ENCODE data around the gene SCN4A.

SCN4A gene

GRCh38 chr17:64001763-64002529 is 29.2 kb upstream of the SCN4A start:
- DNase-seq = no peak

- no peak for DNase-seq
These were observed 28.4 kb upstream of the SCN4A start for GRCh38 chr17:64001091-64001579.

GRCh38 chr17:63999680-64000531 is 27.2 kb upstream of the SCN4A start:
- no peak for DNase-seq

- DNase-seq = no peak
These were observed 26.3 kb upstream of the SCN4A start for GRCh38 chr17:63998721-63999679.

- DNase-seq = peak; percentile 90
These were observed 25.5 kb upstream of the SCN4A start, which contains the start of gene PRR29 for GRCh38 chr17:63998050-63998720. PRR29 (plus strand) TSS chr17:63998351; CDS start chr17:63998365, 14 bp downstream.

GRCh38 chr17:63997341-63998048 is 24.8 kb upstream of the SCN4A start:
- DNase-seq = no peak

GRCh38 chr17:63996430-63997182 is 23.9 kb upstream of the SCN4A start:
- DNase-seq = no peak

- DNase-seq = no peak
These were observed 22.9 kb upstream of the SCN4A start for GRCh38 chr17:63995626-63996025.

GRCh38 chr17:63993368-63993985 is 20.8 kb upstream of the SCN4A start:
- DNase-seq = no peak

- no peak for DNase-seq
These were observed 18.9 kb upstream of the SCN4A start for GRCh38 chr17:63991611-63992010.

- no peak for DNase-seq
These were observed 17.1 kb upstream of the SCN4A start for GRCh38 chr17:63989622-63990345.

GRCh38 chr17:63988741-63989621 is 16.3 kb upstream of the SCN4A start:
- no peak for DNase-seq

GRCh38 chr17:63988127-63988478 is 15.4 kb upstream of the SCN4A start:
- DNase-seq = no peak

GRCh38 chr17:63987221-63988126 is 14.8 kb upstream of the SCN4A start:
- no peak for DNase-seq

- DNase-seq = peak; percentile 50
These were observed 14.1 kb upstream of the SCN4A start for GRCh38 chr17:63986821-63987220.

GRCh38 chr17:63985387-63986140 is 12.8 kb upstream of the SCN4A start:
- DNase-seq = no peak

Data from NCI-H510A (cell line).